ENCODE data around the gene FYN.

DNA sequence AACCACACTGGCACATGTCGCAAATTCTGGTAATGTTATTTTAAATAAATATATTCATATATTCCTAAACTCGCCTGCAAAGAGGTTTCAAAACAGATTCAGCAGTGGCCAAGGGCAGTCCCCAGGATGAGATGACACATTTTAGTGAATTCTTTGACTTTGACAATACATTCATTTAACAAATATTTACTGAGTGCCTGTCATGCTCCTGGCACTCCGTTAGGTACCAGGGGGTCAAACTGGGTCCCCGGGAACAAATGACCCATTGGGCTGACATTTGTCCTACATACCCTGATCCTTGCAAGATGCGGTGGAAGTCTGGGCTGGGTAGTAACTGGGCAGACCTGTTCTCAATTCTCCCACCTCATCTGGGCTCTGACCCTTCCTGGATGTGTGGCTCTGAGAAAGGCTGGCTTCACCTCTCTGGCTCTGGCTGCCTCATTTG lies 74.9 kb downstream of the FYN start:
- TF ChIP-seq, protein P1, sequence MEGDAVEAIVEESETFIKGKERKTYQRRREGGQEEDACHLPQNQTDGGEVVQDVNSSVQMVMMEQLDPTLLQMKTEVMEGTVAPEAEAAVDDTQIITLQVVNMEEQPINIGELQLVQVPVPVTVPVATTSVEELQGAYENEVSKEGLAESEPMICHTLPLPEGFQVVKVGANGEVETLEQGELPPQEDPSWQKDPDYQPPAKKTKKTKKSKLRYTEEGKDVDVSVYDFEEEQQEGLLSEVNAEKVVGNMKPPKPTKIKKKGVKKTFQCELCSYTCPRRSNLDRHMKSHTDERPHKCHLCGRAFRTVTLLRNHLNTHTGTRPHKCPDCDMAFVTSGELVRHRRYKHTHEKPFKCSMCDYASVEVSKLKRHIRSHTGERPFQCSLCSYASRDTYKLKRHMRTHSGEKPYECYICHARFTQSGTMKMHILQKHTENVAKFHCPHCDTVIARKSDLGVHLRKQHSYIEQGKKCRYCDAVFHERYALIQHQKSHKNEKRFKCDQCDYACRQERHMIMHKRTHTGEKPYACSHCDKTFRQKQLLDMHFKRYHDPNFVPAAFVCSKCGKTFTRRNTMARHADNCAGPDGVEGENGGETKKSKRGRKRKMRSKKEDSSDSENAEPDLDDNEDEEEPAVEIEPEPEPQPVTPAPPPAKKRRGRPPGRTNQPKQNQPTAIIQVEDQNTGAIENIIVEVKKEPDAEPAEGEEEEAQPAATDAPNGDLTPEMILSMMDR (IDR thresholded peaks at IDR 0.05): no peak
- no peak for TF ChIP-seq POLR2A (IDR thresholded peaks at IDR 0.05)
